22Rv1 (cell line): Measurements from ENCODE around the gene ATP5MC3.

Experiments used
- ZFX ChIP-seq: fragments of 450-650 bp; IDR thresholded peaks from 2 replicates; pipeline ENCODE4 v1.6.1; 2017; ENCODE audit warnings: antibody characterized with exemption, borderline replicate concordance
- TF ChIP-seq, protein P1 (sequence below): fragments of 450-650 bp; IDR thresholded peaks from 2 replicates; pipeline ENCODE4 v1.5.1; 2017; ENCODE audit warnings: mild to moderate bottlenecking

DNA sequence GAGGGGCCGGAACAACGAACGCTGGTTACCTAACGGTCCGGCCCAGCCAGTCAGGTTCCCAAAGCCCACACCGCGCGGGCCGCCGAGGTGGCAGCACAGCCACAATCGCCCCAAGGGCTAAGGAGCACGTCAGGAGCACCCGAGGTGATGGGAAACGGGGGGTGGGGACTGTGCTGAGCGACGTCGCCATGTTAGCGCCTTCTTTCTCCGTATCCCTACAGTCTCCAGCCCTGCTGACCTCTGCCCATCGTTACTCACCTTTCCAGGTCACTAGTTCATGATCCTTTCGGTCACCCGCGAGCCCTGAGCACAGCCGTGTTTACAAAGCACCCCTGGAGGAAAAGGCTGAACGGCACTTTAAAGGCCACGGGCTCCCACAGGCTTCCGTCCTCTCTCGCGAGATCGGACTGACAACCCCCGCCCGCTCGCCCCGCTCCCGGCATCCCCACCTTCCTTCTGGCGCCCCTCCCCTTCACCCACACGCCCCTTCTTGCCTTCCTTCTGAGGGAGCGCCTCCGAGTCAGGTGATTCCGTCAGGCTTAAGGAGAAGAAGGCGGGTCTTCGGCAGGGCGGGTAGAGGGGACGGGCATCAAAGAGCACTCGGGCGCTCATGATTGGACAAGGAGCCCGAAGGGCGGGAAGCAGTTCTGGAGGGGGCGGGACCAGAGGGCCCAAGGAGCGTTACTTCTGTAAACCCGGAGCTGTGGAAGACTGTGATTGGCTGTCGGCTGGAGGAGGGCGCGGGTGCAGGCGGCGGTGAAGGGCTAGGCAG, 13.5 kb downstream of the ATP5MC3 start, which contains the start of gene ATF2:
- TF ChIP-seq, protein P1, sequence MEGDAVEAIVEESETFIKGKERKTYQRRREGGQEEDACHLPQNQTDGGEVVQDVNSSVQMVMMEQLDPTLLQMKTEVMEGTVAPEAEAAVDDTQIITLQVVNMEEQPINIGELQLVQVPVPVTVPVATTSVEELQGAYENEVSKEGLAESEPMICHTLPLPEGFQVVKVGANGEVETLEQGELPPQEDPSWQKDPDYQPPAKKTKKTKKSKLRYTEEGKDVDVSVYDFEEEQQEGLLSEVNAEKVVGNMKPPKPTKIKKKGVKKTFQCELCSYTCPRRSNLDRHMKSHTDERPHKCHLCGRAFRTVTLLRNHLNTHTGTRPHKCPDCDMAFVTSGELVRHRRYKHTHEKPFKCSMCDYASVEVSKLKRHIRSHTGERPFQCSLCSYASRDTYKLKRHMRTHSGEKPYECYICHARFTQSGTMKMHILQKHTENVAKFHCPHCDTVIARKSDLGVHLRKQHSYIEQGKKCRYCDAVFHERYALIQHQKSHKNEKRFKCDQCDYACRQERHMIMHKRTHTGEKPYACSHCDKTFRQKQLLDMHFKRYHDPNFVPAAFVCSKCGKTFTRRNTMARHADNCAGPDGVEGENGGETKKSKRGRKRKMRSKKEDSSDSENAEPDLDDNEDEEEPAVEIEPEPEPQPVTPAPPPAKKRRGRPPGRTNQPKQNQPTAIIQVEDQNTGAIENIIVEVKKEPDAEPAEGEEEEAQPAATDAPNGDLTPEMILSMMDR, result no peak
- TF ChIP-seq ZFX, result no peak
